HG03095 (cell line): ENCODE results near the gene ZNF20.
"Not testable (repeated sequence)": the region's sequence is repeated elsewhere in the genome, so short reads cannot be mapped to it uniquely, and the experiment has no call there.

ENCODE experiments used
- ATAC-seq: cut with Tn5 transposase; IDR thresholded peaks from one replicate; pipeline ENCODE4 v1.9.1; 2021; ENCODE audit warnings: moderate library complexity; ENCODE audit not compliant: unreplicated experiment

Gene ZNF20

GRCh38 chr19:12113121-12113520, 27.0 kb downstream of the ZNF20 start:
- no peak for ATAC-seq

GRCh38 chr19:12112701-12113100, 27.4 kb downstream of the ZNF20 start:
- ATAC-seq, result no peak

GRCh38 chr19:12111943-12112637, 28.1 kb downstream of the ZNF20 start:
- ATAC-seq, result no peak

DNA sequence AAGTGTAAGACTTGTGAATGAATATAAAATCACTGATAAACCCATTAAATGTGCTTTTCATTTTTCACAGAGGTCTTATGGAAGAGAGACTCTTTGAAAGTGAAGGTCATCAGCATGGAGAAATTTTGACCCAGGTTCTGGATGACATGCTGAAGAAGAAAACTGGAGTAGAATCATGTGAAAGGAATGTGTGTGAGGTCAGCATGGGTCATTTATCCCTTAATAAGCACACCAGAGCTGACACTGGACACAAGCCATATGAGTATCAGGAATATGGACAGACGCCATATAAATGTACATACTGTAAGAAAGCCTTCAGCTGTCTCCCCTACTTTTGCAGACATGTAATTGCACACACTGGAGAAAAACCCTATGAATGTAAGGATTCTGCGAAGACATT, 29.0 kb downstream of the ZNF20 start:
- ATAC-seq, result no peak

DNA sequence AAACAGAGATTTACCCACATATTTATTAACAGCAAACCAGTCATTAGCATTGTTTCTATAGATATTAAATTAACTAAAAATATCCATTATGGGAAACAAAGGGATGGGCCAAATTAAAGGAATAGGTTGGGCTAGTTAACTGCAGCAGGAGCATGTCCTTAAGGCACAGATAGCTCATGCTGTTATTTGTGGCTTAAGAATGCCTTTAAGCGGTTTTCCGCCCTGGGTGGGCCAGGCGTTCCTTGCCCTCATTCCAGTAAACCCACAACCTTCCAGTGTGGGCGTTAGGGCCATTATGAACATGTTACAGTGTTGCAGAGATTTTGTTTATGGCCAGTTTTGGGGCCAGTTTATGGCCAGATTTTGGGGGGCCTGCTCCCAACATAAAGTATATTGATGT, 36.2 kb downstream of the ZNF20 start:
- ATAC-seq, result not testable (repeated sequence)

DNA sequence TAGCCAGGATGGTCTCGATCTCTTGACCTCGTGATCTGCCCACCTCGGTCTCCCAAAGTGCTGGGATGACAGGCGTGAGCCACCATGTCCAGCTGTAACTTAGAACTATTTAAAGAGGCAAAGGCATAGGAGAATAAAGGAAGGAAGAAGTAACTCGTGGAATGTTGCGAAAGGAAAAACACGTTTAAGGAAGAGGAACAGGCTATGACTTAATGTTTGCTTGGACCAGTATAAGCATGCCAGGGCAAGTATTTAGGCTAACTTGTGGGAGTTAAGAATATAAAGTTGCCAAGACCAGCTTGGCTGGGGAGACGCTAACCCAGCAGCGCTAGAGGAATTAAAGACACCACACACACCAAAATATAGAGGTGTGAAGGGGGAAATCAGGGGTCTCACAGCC, 42.1 kb downstream of the ZNF20 start:
- ATAC-seq, result no peak

DNA sequence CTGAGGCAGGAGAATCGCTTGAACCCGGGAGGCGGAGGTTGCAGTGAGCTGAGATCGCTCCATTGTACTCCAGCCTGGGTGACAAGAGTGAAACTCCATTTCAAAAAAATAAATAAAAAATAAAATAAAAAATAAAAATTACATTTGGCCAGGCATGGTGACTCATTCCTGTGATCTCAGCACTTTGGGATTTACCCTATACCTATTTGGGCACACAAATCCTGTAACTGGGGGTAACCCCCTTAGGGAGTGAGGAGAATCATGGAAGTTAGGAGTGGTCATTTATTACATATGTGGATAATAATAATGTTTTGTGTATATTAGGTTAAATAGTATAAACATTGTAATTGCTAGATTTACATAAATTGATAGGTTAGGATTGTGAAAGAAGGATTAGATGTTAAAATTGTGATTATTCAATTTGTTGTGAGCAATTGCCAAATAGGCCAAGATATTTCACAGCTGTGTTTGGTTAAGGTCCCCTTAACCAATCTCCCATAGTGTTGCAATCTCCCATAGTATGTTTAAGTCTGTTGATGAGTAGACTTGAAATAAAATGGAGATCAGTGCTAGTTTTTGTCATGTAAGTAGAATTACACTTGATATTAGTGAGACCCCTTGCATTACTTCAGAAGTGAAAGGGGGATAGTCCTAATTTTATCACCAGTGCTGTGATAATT, 44.9 kb downstream of the ZNF20 start:
- no peak for ATAC-seq

GRCh38 chr19:12093777-12094176, 46.4 kb downstream of the ZNF20 start:
- ATAC-seq, result no peak

GRCh38 chr19:12092956-12093355, 47.2 kb downstream of the ZNF20 start:
- no peak for ATAC-seq

DNA sequence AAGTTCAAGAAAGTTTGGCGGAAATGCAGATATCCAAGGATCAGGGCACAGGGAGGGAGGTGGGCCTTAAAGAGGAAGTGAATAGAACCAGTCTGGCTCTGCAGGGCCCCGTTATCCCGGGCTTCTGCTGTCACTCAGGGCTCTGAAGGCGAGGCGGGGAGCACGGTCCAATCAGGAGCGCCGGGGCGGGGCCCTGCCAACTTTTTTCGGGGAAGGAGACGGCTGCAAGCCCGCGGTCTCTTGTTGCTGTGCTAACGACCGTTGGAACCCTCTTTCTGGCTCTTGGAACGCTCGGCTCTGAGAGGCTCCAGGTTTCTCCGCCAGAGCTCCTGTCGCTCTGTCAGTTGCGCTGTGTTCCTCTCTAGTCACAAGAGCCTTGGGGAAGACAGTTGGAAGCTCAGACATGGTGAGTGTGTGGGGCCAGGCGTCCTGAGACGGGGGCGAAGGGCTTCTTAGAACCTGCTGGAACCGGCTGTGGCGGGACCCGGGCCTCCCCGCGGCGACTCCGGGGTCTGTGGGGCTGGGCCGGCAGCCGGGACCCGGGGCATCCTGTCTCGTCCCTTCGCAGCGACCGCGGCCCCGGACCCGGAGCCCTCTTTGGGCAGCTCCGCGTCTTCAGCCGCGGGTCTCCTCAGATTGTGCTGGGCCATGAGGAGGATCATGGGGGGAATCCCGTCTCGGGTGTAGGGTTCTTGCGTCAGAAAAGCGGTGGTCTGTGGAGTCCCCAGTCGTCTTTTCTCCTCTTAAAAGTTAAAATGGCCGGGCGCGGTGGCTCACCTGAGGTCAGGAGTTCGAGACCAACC, 47.9 kb downstream of the ZNF20 start:
- no peak for ATAC-seq

GRCh38 chr19:12090807-12091206, 49.3 kb downstream of the ZNF20 start:
- no peak for ATAC-seq

GRCh38 chr19:12085074-12085818, 54.9 kb downstream of the ZNF20 start:
- no peak for ATAC-seq

DNA sequence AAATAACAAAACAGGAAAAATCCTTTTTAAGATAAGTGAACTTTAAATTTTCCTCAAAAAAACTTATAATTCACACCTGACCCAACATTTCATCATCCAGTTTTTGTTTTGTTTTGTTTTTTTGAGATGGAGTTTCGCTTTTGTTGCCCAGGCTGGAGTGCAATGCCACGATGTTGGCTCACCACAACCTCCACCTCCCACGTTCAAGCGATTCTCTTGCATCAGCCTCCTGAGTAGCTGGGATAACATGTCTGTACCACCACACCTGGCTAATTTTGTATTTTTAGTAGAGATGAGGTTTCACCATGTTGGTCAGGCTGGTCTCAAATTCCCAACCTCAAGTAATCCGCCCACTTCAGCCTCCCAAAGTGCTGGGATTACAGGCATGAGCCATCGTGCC, 56.8 kb downstream of the ZNF20 start:
- not testable (repeated sequence) for ATAC-seq
